ENCODE measurements around the gene KLHL2.

KLHL2 gene

GRCh38 chr4:165364452-165365080, 157.2 kb downstream of the KLHL2 start:
- no peak for TF ChIP-seq CTCF (IDR thresholded peaks at IDR 0.05; ENCODE audit: low read depth, low read length)
- H3K4me3 ChIP-seq (ENCODE audit: low read depth, low read length): no peak overlapping the region

GRCh38 chr4:165367040-165367439, 159.7 kb downstream of the KLHL2 start:
- no peak for TF ChIP-seq CTCF (IDR thresholded peaks at IDR 0.05; ENCODE audit: low read depth, low read length)
- no peak overlapping the region for H3K4me3 ChIP-seq (ENCODE audit: low read depth, low read length)

- TF ChIP-seq CTCF (IDR thresholded peaks at IDR 0.05; ENCODE audit: low read depth, low read length): no peak
- H3K4me3 ChIP-seq (ENCODE audit: low read depth, low read length): no peak overlapping the region
Measured at GRCh38 chr4:165368114-165368513, 160.8 kb downstream of the KLHL2 start.

GRCh38 chr4:165368567-165368966, 161.2 kb downstream of the KLHL2 start:
- no peak overlapping the region for H3K4me3 ChIP-seq (ENCODE audit: low read depth, low read length)
- no peak for TF ChIP-seq CTCF (IDR thresholded peaks at IDR 0.05; ENCODE audit: low read depth, low read length)

- no peak for TF ChIP-seq CTCF (IDR thresholded peaks at IDR 0.05; ENCODE audit: low read depth, low read length)
- no peak overlapping the region for H3K4me3 ChIP-seq (ENCODE audit: low read depth, low read length)
Measured at GRCh38 chr4:165369522-165369921, 162.2 kb downstream of the KLHL2 start.

GRCh38 chr4:165370530-165370929, 163.2 kb downstream of the KLHL2 start:
- no peak overlapping the region for H3K4me3 ChIP-seq (ENCODE audit: low read depth, low read length)
- TF ChIP-seq CTCF (IDR thresholded peaks at IDR 0.05; ENCODE audit: low read depth, low read length): no peak
